Right lobe of liver (tissue), 4 donors: ENCODE measurements around the gene HOMER2.

Source experiments
- POLR2A ChIP-seq: fragments of 450-650 bp; IDR thresholded peaks from one replicate; pipeline ENCODE4 v1.6.1; 2017; ENCODE audit warnings: antibody characterized with exemption, mild to moderate bottlenecking
- TF ChIP-seq, protein P1 (sequence below), 4 donors: fragments of 200-600 bp in 3 of 4; fragments of 450-650 bp in 1 of 4; IDR thresholded peaks; one replicate each; pipeline versions ENCODE4 v1.5.1 to v1.8.0; 2016 to 2022; ENCODE audit warnings: antibody characterized with exemption in 4 of 4, mild to moderate bottlenecking in 2 of 4
- donor health status: DM: no; HTN: no; CAD: no.
- donor health status: DM: no; HTN: no; CAD: no.
- donor health status: DM: no; HTN: yes; CAD: no.

DNA sequence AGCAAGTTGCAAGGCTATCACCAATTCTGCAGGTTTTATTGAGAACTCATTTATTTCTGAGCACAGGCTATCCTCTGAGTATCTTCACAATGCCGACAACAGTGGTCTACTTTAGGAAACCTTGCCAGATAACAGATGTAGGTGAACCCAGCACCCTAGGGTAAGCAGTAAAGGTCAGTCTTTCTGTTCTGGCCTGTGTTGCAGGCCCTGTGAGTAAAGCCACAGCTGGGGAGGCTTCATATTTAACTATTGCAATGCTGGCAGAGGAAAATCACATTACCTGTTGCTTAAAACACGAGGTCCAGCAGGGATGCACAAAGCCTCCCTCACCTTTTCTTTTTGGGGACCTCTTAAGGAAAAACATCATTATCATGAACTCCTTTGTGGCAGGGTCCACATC lies 87.6 kb downstream of the HOMER2 start:
- TF ChIP-seq, protein P1, sequence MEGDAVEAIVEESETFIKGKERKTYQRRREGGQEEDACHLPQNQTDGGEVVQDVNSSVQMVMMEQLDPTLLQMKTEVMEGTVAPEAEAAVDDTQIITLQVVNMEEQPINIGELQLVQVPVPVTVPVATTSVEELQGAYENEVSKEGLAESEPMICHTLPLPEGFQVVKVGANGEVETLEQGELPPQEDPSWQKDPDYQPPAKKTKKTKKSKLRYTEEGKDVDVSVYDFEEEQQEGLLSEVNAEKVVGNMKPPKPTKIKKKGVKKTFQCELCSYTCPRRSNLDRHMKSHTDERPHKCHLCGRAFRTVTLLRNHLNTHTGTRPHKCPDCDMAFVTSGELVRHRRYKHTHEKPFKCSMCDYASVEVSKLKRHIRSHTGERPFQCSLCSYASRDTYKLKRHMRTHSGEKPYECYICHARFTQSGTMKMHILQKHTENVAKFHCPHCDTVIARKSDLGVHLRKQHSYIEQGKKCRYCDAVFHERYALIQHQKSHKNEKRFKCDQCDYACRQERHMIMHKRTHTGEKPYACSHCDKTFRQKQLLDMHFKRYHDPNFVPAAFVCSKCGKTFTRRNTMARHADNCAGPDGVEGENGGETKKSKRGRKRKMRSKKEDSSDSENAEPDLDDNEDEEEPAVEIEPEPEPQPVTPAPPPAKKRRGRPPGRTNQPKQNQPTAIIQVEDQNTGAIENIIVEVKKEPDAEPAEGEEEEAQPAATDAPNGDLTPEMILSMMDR (IDR thresholded peaks at IDR 0.05), result no peak
- no peak for TF ChIP-seq POLR2A
